ENCODE results near the gene TMEM229A.
"Not testable (repeated sequence)": the region's sequence is repeated elsewhere in the genome, so short reads cannot be mapped to it uniquely, and the experiment has no call there.

The TMEM229A gene

DNA sequence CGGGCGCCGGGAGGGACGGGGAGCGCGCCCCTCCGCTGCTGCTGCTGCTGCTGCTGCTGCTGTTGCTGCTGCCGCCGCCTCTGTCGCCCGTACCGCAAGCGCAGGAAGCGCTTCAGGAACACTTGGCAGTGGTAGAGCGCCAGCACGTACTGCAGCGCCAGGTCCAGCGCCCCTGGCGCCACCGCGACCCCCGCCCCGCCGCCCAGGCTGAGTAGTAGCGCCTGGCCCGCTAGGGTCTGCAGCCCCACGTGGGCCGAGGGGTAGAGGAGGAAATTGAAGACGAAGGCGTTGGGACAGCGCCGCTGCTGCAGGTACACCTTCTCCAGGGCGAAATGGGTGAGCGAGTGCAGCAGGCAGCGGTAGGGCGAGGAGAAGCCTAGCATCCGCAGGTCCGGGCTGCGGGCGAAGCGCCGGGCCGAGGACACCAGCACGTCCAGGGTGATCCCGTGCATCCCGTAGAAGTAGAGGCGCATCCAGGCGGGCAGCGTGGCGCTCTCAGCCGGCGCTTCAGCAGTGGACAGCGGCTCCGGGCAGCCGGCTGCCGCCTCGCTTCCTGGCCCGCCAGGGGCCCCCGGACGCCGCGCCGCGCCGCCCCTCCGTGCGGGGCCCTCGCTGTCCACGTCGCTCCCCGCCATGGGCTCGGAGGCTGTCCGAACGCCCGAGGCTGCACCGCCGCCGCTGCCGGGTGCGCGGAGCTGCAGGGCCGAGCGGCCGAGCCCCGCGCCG lies at the start of gene TMEM229A:
TMEM229A (minus strand) TSS at position 699 of the 726 bp plus-strand sequence; CDS start at position 635, 64 bp downstream.
- DNase-seq = no peak

DNA sequence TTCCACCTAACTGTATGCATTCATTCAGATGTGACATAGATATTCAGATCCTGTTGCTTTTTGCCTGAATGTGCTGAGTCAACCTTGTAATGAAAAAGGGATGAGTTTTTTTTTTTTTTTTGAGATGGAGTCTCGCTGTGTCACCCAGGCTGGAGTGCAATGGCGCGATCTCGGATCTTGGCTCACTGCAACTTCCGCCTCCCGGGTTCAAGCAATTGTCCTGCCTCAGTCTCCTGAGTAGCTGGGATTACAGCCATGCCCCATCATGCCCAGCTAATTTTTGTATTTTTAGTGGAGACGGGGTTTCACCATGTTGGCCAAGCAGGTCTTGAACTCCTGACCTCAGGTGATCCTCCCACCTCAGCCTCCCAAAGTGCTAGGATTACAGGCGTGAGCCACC lies 49.4 kb upstream of the TMEM229A start:
- DNase-seq = not testable (repeated sequence)

DNA sequence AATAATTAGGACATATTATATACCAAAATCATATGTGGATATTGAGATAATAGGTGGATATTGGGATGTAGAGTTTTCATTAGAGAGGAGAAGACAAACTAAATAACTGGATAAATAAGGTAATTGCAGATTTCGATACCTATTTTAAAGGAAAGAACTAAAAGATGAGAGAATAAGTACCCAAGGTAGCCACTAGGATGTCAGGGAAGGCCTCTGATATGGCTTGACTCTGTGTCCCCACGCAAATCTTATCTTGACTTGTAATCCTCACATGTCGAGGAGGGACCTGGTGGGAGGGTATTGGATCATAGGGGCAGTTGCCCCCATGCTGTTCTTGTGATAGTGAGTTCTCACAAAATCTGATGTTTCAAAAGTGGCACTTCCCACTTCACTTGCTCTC lies 44.7 kb upstream of the TMEM229A start:
- DNase-seq = no peak

DNA sequence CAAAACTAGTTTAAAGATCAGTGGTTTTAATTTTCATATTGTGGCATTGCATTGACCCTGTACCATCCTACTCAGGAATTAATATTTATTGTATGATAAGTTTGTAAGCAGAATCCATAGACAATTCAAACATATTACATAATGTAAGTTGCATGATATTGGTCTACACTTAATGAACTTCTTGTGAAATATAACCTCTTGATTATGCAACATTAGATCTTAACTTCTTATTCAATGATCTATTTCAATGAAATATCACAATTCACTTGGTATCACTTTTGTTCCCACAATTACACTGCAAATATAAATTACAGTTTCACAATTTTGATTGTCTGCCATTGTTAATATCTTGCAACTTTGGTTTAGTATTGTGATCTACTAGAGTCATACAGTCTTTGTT lies 44.0 kb upstream of the TMEM229A start:
- DNase-seq = no peak

DNA sequence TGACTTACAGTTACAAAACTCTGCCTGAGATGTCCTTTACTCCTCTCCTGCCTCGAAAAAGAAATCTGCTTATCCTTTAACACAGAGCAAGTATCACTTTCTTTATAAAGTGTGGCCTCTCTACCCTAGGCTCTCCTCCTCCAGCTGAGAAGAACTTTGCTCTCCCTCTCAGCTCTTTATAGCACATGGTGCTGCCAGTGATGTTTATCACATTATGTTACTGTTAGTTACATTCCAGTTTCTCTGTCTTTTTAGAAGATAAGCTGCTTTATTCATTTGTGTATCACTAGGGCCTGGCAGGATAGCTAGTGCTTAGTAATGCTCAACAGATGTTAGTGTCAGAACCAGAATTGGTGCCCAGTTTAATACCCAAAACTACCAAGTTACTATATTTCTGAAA lies 41.1 kb upstream of the TMEM229A start:
- DNase-seq = no peak

DNA sequence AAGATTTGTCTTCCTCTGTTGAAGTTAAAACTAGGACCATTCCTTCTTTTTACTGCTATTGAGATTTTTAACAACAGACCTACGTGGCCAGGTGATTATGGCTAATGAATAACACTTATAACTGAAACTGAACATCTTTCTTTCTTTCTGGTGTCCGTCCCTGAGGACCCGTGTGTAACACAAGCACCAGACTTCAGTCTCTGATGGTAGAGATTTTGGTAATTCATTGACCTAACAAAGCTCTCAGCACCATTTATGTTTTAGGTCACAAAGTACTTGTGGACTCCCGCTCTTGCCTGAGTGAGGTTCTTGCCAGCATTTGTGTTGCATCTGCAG lies 40.4 kb upstream of the TMEM229A start:
- DNase-seq = no peak

DNA sequence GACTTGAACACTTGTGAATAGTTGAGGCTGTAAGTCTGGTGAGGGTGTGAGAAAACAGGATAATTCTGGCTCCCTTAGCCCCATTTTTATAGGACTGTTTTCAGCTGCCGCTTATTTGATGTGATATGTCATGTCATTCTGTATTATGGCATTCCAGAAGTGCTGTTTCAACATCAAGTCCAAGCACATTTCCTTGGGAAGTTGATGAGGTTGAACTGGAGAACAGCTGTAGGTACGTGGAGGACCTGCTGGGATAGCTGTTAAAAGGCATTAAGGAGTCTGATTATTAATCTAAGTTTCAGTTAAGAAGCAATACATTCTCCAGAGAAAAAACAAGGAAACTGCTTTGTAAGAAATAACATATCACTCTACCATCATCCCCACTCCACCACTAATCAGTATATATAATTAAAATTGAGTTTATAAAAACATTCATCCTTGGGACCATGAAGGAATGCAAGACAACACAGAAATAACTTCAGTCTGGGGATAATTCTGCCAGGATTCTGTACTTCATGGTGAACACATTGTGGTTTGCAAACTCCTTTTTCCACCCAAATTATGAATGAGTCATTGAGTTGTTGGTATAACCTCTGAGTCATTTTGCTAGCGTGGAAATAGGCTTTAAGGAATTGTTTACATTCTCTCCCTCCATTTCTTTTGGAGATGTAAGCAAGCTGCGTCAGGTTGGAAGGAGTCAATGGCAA lies 39.9 kb upstream of the TMEM229A start:
- no peak for DNase-seq

DNA sequence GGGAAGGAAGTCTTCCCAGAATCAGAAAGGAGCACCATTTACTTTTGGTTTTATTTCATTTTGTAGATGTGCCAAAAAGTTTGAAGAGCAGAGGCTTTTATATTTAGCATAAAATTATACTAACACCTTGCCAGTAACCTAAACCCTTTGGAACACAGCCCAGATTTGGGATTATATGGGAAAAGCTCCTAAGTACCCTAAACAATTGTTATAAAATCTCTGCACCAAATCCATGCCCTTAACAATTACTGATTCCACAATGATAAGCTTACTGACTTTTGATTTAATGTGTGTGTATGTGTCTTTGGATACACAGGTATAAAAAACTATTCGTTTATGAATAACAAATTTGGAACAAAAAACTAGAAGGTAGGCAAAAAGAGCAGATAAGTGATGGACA lies 39.0 kb upstream of the TMEM229A start:
- DNase-seq = no peak

DNA sequence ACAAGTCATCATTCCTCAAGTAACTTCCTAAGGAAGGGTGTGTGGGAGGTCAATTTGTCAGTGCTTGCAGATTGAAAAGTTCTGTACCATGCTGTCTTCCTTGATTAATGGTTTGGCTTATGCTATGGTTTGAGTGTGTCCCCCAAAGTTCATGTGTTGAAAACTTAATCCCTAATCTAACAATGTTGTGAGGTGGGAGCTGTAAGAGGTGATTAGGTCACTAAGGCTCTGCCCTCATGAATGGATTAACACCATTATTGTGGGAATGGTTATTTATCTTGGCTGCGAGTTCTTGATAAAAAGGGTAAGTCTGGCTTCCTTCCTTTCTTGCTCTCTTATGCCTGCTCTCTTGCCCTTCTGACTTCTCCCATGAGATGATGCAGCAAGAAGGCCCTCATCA lies 29.3 kb upstream of the TMEM229A start:
- DNase-seq = no peak

DNA sequence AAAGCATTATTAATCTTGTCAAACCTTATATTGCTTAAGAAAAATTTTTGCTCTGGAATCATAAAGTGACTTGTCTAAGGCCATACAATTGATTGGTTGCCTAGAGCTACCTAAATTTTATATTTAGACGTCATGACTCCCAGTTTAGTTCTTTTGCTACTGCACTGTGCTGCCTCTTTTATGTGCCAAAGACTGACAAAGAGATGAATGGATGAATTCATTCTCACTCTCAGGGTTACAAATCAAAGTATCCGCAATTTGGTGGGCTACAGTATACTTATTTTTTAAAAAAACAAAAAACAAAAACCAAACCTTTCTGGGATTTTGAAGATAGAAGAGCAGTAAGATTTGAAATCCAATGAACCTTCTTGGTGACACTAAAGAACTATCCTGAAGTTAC lies 27.7 kb upstream of the TMEM229A start:
- DNase-seq = no peak

DNA sequence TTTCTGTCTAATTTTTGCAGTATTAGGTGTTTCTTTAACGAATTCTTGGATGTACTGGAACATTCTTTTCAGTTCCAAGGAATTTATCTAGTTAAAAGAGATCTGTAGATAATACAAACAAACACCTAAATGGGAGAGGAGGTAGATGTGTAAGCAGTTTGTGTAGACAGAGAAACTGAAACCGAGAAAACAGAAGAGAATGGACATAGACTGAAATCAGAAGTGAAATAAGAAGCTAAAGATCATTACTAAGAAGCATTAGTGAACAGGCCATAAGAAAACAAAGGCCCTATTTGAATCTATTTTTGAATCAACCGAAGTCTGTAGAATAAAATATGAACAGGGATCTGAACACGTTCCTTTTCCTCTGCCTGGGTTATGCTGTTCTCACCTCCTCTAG lies 26.5 kb upstream of the TMEM229A start:
- no peak for DNase-seq

DNA sequence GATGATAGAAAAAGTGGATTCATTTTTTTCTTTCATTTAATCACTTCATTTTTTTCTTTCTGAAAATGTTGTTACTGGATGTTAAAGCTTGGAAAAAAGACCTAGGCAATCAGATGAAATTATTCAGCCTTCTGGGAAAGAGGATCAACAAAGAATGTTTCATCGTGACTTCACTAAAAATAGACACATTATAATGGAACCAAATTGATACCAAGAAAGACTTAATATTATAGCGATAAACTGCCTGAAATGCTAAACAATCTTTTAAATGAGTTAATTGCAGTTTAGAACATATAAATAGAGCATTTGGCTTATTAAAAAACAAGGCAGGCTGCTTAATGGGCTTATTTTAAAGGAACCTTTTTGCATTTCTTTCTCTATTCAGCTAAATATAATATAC lies 25.6 kb upstream of the TMEM229A start:
- DNase-seq = no peak

DNA sequence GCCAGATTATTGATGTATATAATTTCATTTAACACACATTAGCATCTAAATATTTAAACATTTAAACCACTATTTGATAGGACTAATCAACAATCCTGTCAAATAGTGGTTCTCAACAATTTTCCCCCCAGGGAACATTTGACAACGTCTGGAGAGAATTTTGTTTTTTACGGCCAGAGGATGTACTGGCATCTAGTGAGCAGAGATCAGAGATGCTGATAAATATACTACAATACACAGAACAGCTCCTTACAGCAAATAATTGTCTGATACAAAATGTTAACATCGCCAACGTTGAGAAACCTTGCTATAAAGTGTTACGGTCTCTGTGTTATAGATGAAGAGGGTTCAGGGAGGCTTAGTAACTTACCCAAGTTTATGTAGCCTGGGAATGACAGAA lies 25.0 kb upstream of the TMEM229A start:
- no peak for DNase-seq

DNA sequence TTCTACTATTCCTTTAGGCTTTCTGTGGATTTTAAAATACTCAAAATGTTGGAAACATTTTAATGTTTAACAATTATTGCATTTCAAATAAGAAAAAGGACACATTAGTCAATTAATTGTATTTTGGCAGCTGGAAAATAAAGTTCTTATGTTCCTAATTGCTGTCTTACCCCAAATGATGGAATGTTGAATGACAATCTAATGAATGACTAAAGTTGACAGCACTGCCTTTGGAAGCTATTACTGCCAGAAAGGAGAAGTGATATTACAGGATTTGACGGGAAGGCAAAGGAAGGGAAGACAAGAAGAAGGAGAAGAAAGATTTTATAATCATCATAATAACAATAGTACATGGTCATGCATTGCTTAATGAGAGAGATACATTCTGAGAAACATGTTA lies 23.4 kb upstream of the TMEM229A start:
- DNase-seq = no peak

DNA sequence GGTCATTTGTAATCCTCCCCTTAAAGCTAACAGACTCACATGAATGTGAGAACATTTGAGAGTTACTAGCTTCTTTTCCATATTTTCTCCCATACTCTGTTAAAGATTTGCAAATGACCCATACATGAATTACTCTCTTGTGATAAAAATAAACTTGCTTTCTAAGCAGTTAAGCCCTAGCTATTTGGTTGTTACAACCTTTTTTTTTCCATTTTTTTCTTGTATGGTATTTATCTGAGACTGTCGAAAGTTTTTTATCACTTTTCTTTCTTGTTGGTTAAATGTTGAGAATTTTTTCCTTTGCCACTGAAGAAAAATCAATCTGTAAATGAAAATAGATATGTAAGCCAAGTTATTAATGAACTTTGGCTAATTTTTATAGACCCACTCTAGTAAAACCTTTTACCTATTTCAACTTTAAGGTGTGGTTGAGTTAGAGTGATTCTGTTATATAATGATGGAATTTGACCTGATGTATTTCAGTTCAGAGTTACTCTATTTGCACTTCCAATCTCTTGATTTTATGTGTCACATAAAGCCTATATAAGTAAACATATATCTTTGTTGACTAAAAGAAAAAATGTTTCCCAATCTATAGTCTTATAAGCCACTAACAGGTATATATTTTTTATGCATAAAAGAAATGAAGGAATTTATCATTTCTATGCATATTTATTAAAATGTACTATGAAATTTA lies 19.0 kb upstream of the TMEM229A start:
- DNase-seq = no peak

DNA sequence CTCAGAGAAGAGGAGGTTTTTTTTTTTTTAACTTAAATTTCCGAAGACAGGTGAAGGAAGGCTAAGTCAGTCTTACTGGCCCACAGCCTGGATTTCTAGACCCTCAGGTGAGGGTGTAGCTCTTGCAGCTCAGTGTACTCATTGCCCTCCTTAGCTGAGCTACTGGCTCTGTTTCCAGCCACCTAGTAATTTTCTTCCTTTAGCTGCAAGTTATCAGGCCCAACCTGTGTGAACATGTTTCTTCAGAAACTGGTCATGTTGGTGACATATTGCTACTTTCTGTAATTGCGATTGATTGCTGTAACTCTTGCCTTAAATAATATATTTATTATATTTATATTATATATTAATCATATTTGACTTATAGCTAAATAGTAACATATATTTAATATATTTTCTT lies 10.0 kb upstream of the TMEM229A start:
- DNase-seq = no peak

DNA sequence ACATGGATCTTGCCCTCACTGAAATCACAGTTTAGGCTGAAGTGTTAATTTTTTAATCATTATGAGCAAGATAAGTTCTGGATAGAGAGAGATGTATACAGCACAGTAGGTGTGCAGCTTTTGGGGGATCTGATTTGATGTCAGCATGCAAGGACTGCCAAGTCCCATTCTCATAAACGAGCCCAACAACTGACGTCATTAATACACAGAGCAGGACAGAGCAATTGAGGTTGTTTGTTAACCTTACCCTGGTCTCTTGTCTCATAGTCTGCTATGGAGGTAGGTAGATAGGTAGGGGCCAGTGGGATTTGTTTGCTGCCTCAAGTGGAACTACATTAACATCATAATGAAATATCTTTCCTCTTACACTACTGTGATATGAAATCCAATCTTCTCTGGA lies 8.6 kb upstream of the TMEM229A start:
- no peak for DNase-seq

DNA sequence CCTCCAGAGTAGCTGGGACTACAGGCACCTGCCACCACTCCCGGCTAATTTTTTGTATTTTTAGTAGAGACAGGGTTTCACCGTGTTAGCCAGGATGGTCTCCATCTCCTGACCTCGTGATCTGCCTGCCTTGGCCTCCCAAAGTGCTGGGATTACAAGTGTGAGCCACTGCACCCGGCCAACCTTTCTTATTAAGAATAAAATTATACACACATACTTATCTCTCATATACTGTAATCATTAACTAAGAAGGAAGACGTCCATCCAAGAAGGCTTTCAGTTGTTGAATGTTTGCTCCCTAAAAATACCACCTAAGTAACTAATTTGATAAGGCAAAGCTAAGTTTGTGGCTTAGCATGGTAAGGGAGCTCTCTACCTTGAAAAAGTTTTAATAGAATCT lies 5.0 kb upstream of the TMEM229A start:
- DNase-seq = not testable (repeated sequence)

DNA sequence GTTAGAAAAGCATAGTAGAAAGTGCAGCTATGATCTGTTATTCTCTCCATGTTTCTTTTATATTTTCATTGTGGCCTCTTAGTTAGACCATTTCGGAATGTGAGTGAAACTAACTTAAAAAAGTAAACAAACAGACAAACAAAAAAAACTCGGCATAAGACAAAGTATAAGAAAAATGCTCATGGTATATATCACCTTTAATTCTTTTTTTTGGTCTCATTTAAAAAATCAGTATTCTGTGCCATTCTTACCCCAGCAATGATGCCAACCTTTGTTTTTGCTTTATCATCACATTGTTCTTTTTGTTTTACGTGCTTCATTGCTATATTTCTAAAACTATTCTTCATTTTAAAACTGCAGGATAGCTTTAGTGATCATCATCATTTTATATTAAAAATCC lies 2.8 kb upstream of the TMEM229A start:
- DNase-seq = no peak

DNA sequence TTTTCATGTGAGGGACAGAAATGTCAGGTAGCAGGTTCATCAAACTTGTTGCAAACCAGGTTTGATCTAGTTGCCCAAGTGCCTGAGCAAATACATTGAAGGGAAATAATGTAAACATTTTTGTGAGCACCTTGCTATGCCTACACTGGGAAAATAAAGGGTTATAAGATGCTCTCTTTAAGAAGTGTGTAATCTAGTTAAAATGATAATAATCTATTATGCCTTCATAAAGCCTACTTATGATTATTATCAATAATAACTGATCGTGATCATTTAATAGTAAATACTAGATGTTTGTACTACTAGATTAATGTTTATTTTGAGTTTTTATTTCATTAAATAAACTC lies 1.9 kb upstream of the TMEM229A start:
- DNase-seq = no peak

DNA sequence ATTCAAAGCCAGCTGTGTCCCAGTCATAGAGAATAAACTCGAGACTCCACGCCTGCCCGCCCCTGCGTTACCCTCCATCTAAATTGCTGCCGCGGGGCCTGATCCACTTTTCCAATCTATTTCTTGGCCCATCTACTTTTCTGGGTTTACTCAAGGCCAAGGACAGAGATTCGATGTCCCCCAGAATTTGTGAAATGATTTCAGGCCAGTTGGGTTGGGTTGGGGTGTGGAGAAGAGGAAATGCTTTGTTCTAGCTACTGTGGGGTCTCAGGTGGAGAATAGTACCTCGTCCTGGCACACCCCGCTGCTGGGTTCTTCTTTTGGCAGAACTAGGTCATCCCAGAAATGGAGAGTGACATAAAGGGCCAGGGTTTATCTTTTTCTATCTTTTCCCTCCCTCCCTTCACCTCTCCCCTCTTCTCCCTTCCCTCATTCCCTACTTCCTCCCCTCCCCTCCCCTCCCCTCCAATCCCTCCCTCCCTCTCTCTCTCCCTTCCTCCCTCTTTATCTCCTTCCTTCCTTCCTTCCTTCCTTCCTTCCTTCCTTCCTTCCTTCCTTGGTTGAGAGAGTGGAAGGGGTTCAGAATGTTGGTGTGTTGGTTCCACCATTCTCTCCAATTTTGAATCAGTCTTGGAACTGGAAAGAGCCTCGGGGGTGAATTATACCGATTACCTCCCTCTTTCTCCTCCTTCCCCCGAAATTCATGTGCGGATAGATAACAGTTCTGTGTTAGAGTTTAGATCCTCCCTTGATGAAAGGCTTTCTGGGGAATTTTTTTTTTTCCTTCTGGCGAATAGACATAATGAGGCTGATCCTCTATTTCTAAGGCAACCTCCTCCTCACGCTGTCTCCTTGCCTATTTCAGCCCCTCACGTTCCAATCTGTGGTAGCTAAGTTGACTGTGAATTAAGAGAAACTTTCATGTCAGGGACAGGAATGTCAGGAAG lies 1.2 kb upstream of the TMEM229A start:
- DNase-seq = no peak

DNA sequence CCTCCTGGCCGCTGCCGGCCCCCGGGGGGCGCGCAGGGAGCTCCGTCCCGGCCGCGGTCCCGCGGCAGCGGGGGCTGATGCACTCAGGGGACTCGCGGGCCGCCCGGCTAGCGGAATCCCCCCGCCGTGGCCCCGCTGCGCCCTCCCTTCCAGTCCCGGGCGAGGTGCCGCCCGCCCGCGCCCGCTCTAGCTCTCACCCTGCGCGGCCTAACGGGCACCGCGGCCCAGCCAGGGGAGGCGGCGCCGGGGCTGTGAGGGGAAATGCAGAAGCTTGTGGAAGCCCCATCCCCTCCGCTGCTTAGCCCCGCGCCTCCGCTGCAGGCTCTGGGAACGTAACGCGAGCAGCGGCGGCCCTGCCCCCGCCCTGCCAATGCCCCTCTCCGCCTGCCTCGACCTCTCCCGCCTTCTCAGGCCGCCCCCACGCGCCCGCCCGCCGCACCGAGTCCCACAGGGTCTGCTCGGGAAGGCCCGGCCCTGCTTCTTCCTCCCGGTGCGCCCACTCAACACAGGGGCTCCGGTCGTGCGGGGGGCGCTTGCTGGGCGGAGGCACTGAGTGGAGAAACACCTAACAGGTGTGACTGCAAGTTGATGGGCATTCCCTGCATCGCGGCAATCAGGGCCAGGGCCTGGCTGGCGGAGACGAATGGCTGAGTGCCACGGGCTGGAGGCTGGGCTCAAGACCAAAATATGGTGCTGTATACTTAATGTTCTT lies 384 bp upstream of the TMEM229A start:
- DNase-seq = no peak

DNA sequence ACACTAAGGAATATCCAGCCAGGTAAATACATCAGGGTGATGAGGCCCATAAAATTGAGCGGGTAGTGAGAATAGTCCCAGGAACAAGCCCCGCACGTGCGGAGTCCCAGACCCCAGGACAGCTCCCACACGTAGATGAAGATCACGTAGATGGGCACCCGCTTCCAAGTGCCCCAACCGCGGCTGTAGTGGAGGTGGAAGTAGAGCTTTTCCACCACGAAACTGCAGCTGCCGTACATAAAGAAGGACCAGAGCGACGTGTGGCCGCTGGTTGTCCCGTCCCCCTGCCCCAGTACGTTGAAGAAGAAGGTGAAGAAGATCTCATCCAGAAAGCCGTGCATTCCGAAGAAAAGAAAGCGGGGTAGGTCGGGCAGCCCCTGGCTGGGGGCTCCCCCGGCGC lies 948 bp downstream of the TMEM229A start:
- no peak for DNase-seq
